Loucy (cell line): ENCODE data around the gene MOCOS.

Experiments used
- H2AFZ ChIP-seq: fragments of 200-600 bp; sonication (generic); 2 replicates; pipeline ENCODE4 v1.6.0; 2016; ENCODE audit warnings: antibody characterized with exemption, mild to moderate bottlenecking, low read length, moderate library complexity
- H3F3A ChIP-seq: fragments of 200-600 bp; 2 replicates; pipeline ENCODE4 v1.6.0; 2016; ENCODE audit warnings: antibody characterized with exemption, low read depth, mild to moderate bottlenecking
- H3K27me3 ChIP-seq: fragments of 200-600 bp; sonication (generic); 2 replicates; pipeline ENCODE4 v1.6.1; 2014; ENCODE audit warnings: low read length, mild to moderate bottlenecking; ENCODE audit not compliant: insufficient read depth, poor library complexity, severe bottlenecking
- H3K36me3 ChIP-seq: fragments of 200-600 bp; sonication (generic); 2 replicates; pipeline ENCODE4 v1.6.1; 2016; ENCODE audit warnings: low read length; ENCODE audit not compliant: insufficient read depth
- H3K4me1 ChIP-seq: fragments of 200-600 bp; sonication (generic); 2 replicates; pipeline ENCODE4 v1.5.1; 2014; ENCODE audit warnings: low read length, mild to moderate bottlenecking; ENCODE audit not compliant: insufficient read depth, poor library complexity, severe bottlenecking
- H3K4me2 ChIP-seq: fragments of 200-600 bp; sonication (generic); 2 replicates; pipeline ENCODE4 v1.6.0; 2014; ENCODE audit warnings: antibody characterized with exemption, low read length, low read depth, mild to moderate bottlenecking; ENCODE audit not compliant: poor library complexity, severe bottlenecking
- H3K4me3 ChIP-seq: fragments of 200-600 bp; sonication (generic); 2 replicates; pipeline ENCODE4 v1.5.1; 2014; ENCODE audit warnings: low read length, mild to moderate bottlenecking, mixed read lengths; ENCODE audit not compliant: poor library complexity, severe bottlenecking
- H3K79me2 ChIP-seq: fragments of 200-600 bp; sonication (generic); 2 replicates; pipeline ENCODE4 v1.6.1; 2014; ENCODE audit warnings: low read length; ENCODE audit not compliant: insufficient read depth
- H3K9ac ChIP-seq: fragments of 200-600 bp; sonication (generic); 2 replicates; pipeline ENCODE4 v1.6.0; 2014; ENCODE audit warnings: mild to moderate bottlenecking, low read depth, low read length, moderate library complexity; ENCODE audit not compliant: poor library complexity, severe bottlenecking
- H3K9me2 ChIP-seq: fragments of 200-600 bp; sonication (generic); replicated peaks from 2 replicates; pipeline ENCODE4 v1.6.1; 2016; ENCODE audit warnings: low read depth, low read length, mixed read lengths
- H3K9me3 ChIP-seq: fragments of 200-600 bp; sonication (generic); 2 replicates; pipeline ENCODE4 v1.6.1; 2014; ENCODE audit warnings: mild to moderate bottlenecking, antibody characterized with exemption, low read length, low read depth; ENCODE audit not compliant: insufficient read depth
- H4K20me1 ChIP-seq: fragments of 200-600 bp; sonication (generic); 2 replicates; pipeline ENCODE4 v1.6.0; 2014; ENCODE audit warnings: antibody characterized with exemption, low read length, mild to moderate bottlenecking; ENCODE audit not compliant: insufficient read depth, poor library complexity, severe bottlenecking
- CTCF ChIP-seq: fragments of 200-600 bp; sonication (generic); conservative IDR thresholded peaks from 2 replicates; pipeline ENCODE4 v1.5.1; 2014; ENCODE audit warnings: mild to moderate bottlenecking, antibody characterized with exemption, low read length
- EZH2phosphoT487 ChIP-seq: fragments of 200-600 bp; IDR thresholded peaks from 2 replicates; pipeline ENCODE4 v1.6.1; 2018; ENCODE audit warnings: antibody characterized with exemption, mild to moderate bottlenecking, moderate library complexity, borderline replicate concordance

MOCOS gene

DNA sequence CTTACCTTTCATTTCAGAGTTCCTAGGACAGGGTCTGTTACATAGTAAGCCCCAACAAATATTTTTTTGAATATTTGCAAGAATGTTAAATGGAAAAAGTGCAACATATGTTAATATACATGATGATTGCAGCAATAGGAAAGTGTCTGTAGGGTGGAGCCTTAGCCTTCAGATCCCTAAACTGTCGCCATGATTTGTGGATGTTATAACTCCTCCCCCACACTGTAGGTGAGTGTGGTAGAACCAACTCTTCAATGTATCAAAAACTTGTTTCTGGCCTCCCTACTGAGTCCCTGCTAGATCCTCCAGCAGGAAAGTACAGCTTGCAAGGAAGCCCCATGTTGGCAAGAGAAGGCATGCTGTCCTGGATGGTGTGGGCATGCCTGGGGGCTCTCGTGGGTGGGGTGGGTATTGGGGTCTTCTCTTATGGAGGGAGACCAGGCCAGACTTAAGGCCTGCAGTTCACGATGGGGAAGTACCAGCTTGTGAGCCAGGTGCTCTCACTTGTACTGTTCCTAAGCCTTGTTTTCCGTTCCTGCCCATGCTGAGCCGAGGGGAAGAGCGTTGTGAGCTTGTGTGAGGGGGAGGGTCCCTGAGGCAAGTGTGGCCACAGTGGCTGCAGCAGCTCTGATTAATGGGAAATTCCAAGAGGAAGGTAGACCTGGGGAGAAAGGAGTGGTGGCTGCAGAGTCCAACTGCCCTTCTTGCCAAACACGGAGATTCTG is 121.6 kb downstream of the MOCOS start:
- H4K20me1 ChIP-seq, result no peaks in the 10 kb centered on the region
- no peak overlapping the region for H3K4me3 ChIP-seq
- no peak overlapping the region for H3K4me2 ChIP-seq
- H3K9me2 ChIP-seq, result no peaks in the 10 kb centered on the region
- H3F3A ChIP-seq, result no peaks in the 10 kb centered on the region
- H3K36me3 ChIP-seq, result no peaks in the 10 kb centered on the region
- no peak overlapping the region for H2AFZ ChIP-seq
- no peaks in the 10 kb centered on the region for H3K27me3 ChIP-seq
- no peak for TF ChIP-seq EZH2phosphoT487
- TF ChIP-seq CTCF, result no peak
- H3K79me2 ChIP-seq, result no peaks in the 10 kb centered on the region
- no peaks in the 10 kb centered on the region for H3K4me1 ChIP-seq
- H3K9ac ChIP-seq, result no peak overlapping the region
- no peaks in the 10 kb centered on the region for H3K9me3 ChIP-seq

GRCh38 chr18:36309436-36310391 is 122.4 kb downstream of the MOCOS start:
- H3K9ac ChIP-seq, result no peak overlapping the region
- no peaks in the 10 kb centered on the region for H3K4me1 ChIP-seq
- no peaks in the 10 kb centered on the region for H3K79me2 ChIP-seq
- H3K9me3 ChIP-seq, result no peaks in the 10 kb centered on the region
- H2AFZ ChIP-seq, result no peak overlapping the region
- TF ChIP-seq CTCF (no peak), EZH2phosphoT487 (no peak)
- H3K27me3 ChIP-seq, result no peaks in the 10 kb centered on the region
- no peaks in the 10 kb centered on the region for H3K36me3 ChIP-seq
- H3K4me3 ChIP-seq, result no peak overlapping the region
- no peaks in the 10 kb centered on the region for H3K9me2 ChIP-seq
- H3K4me2 ChIP-seq, result no peak overlapping the region
- no peaks in the 10 kb centered on the region for H4K20me1 ChIP-seq
- H3F3A ChIP-seq, result no peaks in the 10 kb centered on the region

DNA sequence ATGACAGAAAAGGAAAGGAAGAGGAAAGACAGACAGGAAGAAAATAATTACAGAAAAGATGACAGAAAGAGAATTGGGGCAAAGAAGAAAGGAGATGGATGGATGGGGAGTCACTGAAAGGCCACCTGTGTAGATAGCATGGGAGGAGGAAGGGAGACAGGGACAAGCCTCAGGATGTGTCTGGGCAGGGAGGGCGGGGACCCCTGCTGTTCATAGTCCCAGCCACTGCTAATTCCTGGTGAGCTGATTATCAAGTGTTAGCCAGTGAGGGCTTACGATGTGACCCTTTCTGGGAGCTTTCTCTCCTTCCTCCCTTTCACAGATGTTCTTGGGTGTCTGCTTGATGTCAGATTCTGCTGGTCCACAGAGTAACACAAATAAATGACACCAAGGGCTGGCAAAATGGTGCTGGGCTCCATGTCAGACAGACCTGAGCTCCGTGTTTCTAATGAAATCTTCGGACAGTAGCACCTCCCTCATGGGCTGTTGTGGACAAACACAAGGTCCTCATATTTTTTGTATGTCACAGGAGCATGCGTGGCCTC is 123.8 kb downstream of the MOCOS start:
- H2AFZ ChIP-seq, result no peak overlapping the region
- H3K9me3 ChIP-seq, result no peaks in the 10 kb centered on the region
- no peaks in the 10 kb centered on the region for H3K4me1 ChIP-seq
- TF ChIP-seq CTCF, result no peak
- no peaks in the 10 kb centered on the region for H3K36me3 ChIP-seq
- H3K9ac ChIP-seq, result no peak overlapping the region
- no peaks in the 10 kb centered on the region for H4K20me1 ChIP-seq
- H3K4me2 ChIP-seq, result no peak overlapping the region
- no peaks in the 10 kb centered on the region for H3K27me3 ChIP-seq
- no peak overlapping the region for H3K4me3 ChIP-seq
- no peaks in the 10 kb centered on the region for H3F3A ChIP-seq
- no peaks in the 10 kb centered on the region for H3K79me2 ChIP-seq
- no peaks in the 10 kb centered on the region for H3K9me2 ChIP-seq
